GM12872 (cell line): ENCODE data around the gene CUL3.

Experiments used
- CTCF ChIP-seq: IDR thresholded peaks from 3 replicates; pipeline ENCODE4 v1.5.1; 2011; ENCODE audit warnings: low read depth, mild to moderate bottlenecking, low read length, moderate library complexity; ENCODE audit not compliant: insufficient read depth

CUL3 gene

GRCh38 chr2:224585211-224586088 lies at the start of gene CUL3:
CUL3 (minus strand) TSS chr2:224585363; CDS start chr2:224585009, 354 bp downstream.
- no peak for TF ChIP-seq CTCF

- TF ChIP-seq CTCF = no peak
Measured at GRCh38 chr2:224630659-224631550, 45.7 kb upstream of the CUL3 start.

GRCh38 chr2:224628416-224628815 lies 43.3 kb upstream of the CUL3 start:
- no peak for TF ChIP-seq CTCF

GRCh38 chr2:224626735-224627134 lies 41.6 kb upstream of the CUL3 start:
- TF ChIP-seq CTCF = no peak

- TF ChIP-seq CTCF = no peak
Measured at GRCh38 chr2:224613543-224614286, 28.6 kb upstream of the CUL3 start.

- TF ChIP-seq CTCF = no peak
Measured at GRCh38 chr2:224612578-224612977, 27.4 kb upstream of the CUL3 start.

GRCh38 chr2:224611938-224612337 lies 26.8 kb upstream of the CUL3 start:
- TF ChIP-seq CTCF = peak; percentile 59
